ENCODE measurements around the gene PROZ.

PROZ gene

DNA sequence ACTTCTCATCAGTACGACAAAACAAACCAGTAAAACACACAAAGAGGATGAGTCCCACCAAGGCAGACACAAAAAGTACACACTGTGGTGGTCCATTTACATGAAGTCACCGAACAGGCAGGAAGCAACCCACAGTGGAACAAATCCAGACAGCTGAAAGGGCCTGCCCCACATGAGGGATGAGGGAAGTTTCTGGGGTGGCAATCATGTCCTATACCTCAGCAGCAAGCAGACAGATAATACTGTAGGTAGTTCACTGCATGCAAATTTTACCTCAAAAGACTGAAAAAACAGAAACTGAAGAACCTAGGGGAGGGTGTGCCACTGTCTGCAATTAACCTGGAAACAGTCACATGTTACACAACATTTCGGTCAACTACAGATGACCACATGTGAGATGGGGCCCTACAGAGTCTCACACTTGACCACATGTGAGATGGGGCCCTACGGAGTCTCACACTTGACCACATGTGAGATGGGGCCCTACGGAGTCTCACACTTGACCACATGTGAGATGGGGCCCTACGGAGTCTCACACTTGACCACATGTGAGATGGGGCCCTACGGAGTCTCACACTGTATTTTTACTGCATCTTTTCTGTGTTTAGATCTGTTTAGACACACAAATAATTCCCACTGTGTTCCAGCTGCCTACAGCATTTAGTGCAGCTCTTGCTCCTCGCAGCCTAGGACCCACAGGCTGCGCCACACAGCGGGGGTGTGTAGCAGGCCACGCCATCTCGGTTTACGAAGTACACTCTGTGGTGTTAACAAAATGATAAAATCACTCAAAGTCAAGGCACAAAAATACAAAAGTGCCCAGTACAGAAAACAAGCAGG lies 27.8 kb downstream of the PROZ start:
- TF ChIP-seq, protein P1, sequence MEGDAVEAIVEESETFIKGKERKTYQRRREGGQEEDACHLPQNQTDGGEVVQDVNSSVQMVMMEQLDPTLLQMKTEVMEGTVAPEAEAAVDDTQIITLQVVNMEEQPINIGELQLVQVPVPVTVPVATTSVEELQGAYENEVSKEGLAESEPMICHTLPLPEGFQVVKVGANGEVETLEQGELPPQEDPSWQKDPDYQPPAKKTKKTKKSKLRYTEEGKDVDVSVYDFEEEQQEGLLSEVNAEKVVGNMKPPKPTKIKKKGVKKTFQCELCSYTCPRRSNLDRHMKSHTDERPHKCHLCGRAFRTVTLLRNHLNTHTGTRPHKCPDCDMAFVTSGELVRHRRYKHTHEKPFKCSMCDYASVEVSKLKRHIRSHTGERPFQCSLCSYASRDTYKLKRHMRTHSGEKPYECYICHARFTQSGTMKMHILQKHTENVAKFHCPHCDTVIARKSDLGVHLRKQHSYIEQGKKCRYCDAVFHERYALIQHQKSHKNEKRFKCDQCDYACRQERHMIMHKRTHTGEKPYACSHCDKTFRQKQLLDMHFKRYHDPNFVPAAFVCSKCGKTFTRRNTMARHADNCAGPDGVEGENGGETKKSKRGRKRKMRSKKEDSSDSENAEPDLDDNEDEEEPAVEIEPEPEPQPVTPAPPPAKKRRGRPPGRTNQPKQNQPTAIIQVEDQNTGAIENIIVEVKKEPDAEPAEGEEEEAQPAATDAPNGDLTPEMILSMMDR (conservative IDR thresholded peaks at IDR 0.05), result no peak
- no peak for TF ChIP-seq ZFX (IDR thresholded peaks at IDR 0.05)
- H3K27ac ChIP-seq, result no peak overlapping the region

- no peak for TF ChIP-seq ZFX (IDR thresholded peaks at IDR 0.05)
- TF ChIP-seq, protein P1 (conservative IDR thresholded peaks at IDR 0.05), result no peak
- H3K27ac ChIP-seq, result no peak overlapping the region
Observed at GRCh38 chr13:113187263-113187669, 28.8 kb downstream of the PROZ start.

DNA sequence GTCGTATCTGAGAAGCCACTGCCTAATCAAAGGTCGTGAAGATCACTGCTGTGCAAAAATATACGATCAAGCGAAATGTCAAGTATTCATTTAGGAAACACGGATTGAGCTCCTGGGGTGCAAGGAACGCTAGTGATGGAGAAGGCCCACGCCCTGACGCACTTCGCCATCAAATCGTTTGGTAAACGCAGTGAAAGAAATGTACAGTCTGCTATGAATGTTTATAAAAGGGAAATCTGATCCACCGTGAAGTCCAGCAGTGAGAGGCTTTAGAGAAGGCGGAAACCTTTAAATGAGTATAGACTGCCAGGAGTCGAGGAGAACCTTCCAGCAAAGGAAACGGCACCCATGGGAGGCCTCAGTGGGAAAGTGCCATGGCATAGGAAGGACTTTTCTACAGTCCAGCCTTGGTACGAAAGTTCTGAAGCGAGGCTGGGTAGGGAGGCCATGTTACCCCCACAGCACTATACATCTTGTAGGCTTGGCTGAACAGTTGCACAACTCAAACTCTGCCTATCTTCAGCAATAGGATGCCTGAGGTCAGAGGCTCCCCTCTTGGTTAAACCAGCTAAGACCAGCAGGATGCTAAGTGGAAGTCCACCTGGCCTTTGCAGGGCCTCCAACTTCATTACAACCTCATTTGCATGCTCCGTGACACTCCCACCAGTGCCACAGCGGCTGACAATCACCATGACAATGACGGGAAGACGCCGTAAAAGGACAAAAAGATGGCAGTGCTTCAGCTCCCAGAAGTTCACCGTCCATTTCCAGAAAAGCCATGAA lies 29.6 kb downstream of the PROZ start:
- TF ChIP-seq, protein P1 (conservative IDR thresholded peaks at IDR 0.05), result no peak
- TF ChIP-seq ZFX (IDR thresholded peaks at IDR 0.05), result no peak
- H3K27ac ChIP-seq, result no peak overlapping the region

GRCh38 chr13:113190181-113190580 lies 31.7 kb downstream of the PROZ start:
- TF ChIP-seq ZFX (IDR thresholded peaks at IDR 0.05), result no peak
- TF ChIP-seq, protein P1 (conservative IDR thresholded peaks at IDR 0.05), result no peak
- no peak overlapping the region for H3K27ac ChIP-seq

DNA sequence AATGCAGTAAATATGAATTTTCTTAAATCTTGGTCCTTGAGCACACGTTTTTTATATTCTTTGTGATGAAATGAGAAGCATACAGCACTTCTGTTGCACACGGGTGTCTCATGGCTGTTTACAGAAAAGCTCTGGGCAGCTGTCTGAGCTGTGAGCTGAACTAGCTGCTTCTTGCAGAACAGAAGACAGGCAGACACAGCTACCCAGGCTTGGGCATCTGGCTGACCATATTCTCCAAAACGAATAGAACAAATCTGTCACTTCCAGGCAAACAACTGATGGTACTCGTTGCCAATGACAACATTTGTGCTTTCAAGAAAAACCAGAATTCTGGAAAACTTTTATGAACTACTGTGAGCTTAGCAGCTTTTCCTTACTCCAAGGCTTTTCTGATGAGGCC lies 33.8 kb downstream of the PROZ start:
- TF ChIP-seq, protein P1 (conservative IDR thresholded peaks at IDR 0.05), result no peak
- TF ChIP-seq ZFX (IDR thresholded peaks at IDR 0.05), result no peak
- H3K27ac ChIP-seq, result no peak overlapping the region

DNA sequence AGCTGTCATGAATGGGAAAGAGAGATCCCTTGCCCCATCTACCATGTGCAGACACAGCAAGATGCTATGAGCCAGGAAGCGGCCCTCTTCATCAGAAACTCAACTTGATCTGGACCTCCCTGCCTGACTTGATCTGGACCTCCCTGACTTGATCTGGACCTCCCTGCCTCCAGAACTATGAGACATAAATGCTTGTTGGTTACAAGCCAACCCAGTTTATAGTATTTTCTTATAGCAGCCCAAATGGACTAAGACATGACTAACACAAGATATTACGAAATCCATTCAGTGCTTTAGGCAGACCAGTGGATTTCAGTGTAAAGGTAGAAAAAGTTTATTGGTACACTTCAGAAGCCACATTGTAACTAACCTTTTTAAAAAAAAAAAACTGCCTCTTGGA lies 34.5 kb downstream of the PROZ start:
- no peak overlapping the region for H3K27ac ChIP-seq
- TF ChIP-seq, protein P1 (conservative IDR thresholded peaks at IDR 0.05), result no peak
- TF ChIP-seq ZFX (IDR thresholded peaks at IDR 0.05), result no peak

DNA sequence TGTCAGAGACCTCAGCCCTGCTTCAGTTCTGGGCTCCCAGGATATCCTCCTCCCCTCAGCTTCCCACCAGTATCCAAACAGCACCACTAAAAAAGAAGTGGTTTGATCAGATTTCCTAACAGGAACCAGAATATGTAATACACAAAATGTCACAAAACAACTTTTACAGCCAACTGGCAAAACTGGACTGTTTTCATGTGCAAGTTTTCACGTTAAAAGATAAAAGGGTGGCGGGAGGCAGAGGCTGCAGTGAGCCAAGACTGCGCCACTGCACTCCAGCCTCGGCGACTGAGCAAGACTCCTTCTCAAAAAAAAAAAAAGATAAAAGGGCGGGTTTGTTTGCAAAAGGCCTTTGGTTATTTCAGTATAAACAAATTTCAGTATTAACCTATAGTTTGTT lies 36.9 kb downstream of the PROZ start:
- TF ChIP-seq ZFX (IDR thresholded peaks at IDR 0.05), result no peak
- TF ChIP-seq, protein P1 (conservative IDR thresholded peaks at IDR 0.05), result no peak
- peak overlapping the region; percentile 83 for H3K27ac ChIP-seq
